ENCODE results near the gene CPED1. TPM values are rescaled to one million over a fixed set of nuclear protein-coding genes. Genes with fewer than 3 reads are reported as not detected.

The CPED1 gene
- total and polyA plus RNA-seq, 2 experiments from 2014 or later: 0.17 to 0.47 TPM

- TF ChIP-seq NANOG (IDR thresholded peaks at IDR 0.05; ENCODE audit: borderline replicate concordance): no peak
- no peak for TF ChIP-seq ETS1 (IDR thresholded peaks at IDR 0.05)
- TF ChIP-seq CREB1 (CRISPR knock-in tag; IDR thresholded peaks at IDR 0.05; ENCODE audit: low read depth): no peak
- no peak for TF ChIP-seq EZH2 (IDR thresholded peaks at IDR 0.05; ENCODE audit: low read depth, unreplicated experiment)
- TF ChIP-seq REST (IDR thresholded peaks at IDR 0.05; ENCODE audit: unreplicated experiment): no peak
- TF ChIP-seq ZNF114 (CRISPR knock-in tag; IDR thresholded peaks at IDR 0.05): no peak
- TF ChIP-seq JUNB (IDR thresholded peaks at IDR 0.05; ENCODE audit: unreplicated experiment): no peak
- no peak for TF ChIP-seq ZNF331 (CRISPR knock-in tag; IDR thresholded peaks at IDR 0.05; ENCODE audit: low read depth)
Observed at GRCh38 chr7:121181357-121181756, 192.8 kb downstream of the CPED1 start (continued).

- H4K20me1 ChIP-seq (replicated peaks; ENCODE audit: insufficient read depth): no peaks in the 10 kb centered on the region
- no peaks in the 10 kb centered on the region for H3K79me2 ChIP-seq (replicated peaks; ENCODE audit: insufficient read depth)
- no peak overlapping the region for H3K27ac Mint-ChIP-seq
- no peaks in the 10 kb centered on the region for H3K36me3 Mint-ChIP-seq (ENCODE audit: low read depth)
- H3F3A ChIP-seq (replicated peaks; ENCODE audit: low read depth): no peaks in the 10 kb centered on the region
- H3K9me2 ChIP-seq (ENCODE audit: insufficient read depth): no peaks in the 10 kb centered on the region
- DNase-seq (ENCODE audit: low spot score): no peak
- no peak overlapping the region for H3K4me3 Mint-ChIP-seq
- no peaks in the 10 kb centered on the region for H3K4me1 ChIP-seq (ENCODE audit: insufficient read depth)
- H3K27me3 ChIP-seq (ENCODE audit: insufficient read depth): no peaks in the 10 kb centered on the region
- no peaks in the 10 kb centered on the region for H3K27me3 Mint-ChIP-seq (ENCODE audit: insufficient read depth, low read depth, poor library complexity)
- no peak for ATAC-seq
- no peaks in the 10 kb centered on the region for H3K9me3 Mint-ChIP-seq
- H3K4me2 ChIP-seq: no peak overlapping the region
- H3K4me3 ChIP-seq: no peak overlapping the region
- H3K36me3 ChIP-seq (ENCODE audit: insufficient read depth): no peaks in the 10 kb centered on the region
- H3K27ac ChIP-seq (ENCODE audit: low read depth): no peak overlapping the region
- H2AFZ ChIP-seq: peak overlapping the region; percentile 23; the same call in 1 of the 2 replicates
- H3K4me1 Mint-ChIP-seq: no peaks in the 10 kb centered on the region
- TF ChIP-seq JUNB (IDR thresholded peaks at IDR 0.05; ENCODE audit: unreplicated experiment): no peak
- TF ChIP-seq STAT1 (IDR thresholded peaks at IDR 0.05; ENCODE audit: unreplicated experiment): no peak
- TF ChIP-seq CREB1 (CRISPR knock-in tag; IDR thresholded peaks at IDR 0.05; ENCODE audit: low read depth): no peak
- TF ChIP-seq REST (IDR thresholded peaks at IDR 0.05; ENCODE audit: unreplicated experiment): no peak
- no peak for TF ChIP-seq EZH2phosphoT487 (IDR thresholded peaks at IDR 0.05; ENCODE audit: unreplicated experiment)
- no peak for TF ChIP-seq ETS1 (IDR thresholded peaks at IDR 0.05)
Observed at GRCh38 chr7:121182281-121182680, 193.8 kb downstream of the CPED1 start.

All from GM23338 (cell line).